CD4-positive, alpha-beta T cell (primary cell): Measurements from ENCODE around the gene MYPOP. TPM values are rescaled to one million over a fixed set of nuclear protein-coding genes. Genes with fewer than 3 reads are reported as not detected.

Experiments
- ATAC-seq: fragments of 200-7000 bp; cut with Tn5 transposase; one replicate; pipeline ENCODE4 v1.10.0; 2022; ENCODE audit warnings: mild to moderate bottlenecking; ENCODE audit not compliant: poor library complexity
- CTCF ChIA-PET: fragments of 350-600 bp; sonication (Branson Sonifier 250); formaldehyde crosslinking; loops from one replicate; lab custom pipeline; 2021; ENCODE audit warnings: antibody characterized with exemption, inconsistent platforms; lab: Charles Lee
- POLR2A ChIA-PET: fragments of 350-600 bp; sonication (Branson Sonifier 250); formaldehyde crosslinking; loops from one replicate; lab custom pipeline; 2021; ENCODE audit warnings: antibody characterized with exemption, inconsistent platforms; lab: Charles Lee
- DNase-seq, 14 experiments: peaks; one replicate each; pipeline ENCODE4 v3.0.0-alpha.2; 2013 to 2020; ENCODE audit warnings: mixed read lengths in 2 of 14
- H3K27ac ChIP-seq, 2 donors: one replicate each; pipeline versions ENCODE4 v1.5.1 to v1.7.0; 2013; ENCODE audit warnings: low read length in 2 of 2, low read depth in 1 of 2, mild to moderate bottlenecking in 1 of 2
- H3K27me3 ChIP-seq, 2 experiments: 1 replicate in 1 of 2; 2 replicates in 1 of 2; pipeline versions ENCODE4 v1.6.1 to v1.7.0; 2013; ENCODE audit warnings: low read length in 2 of 2, control low read depth in 1 of 2, mild to moderate bottlenecking in 1 of 2, moderate library complexity in 1 of 2; ENCODE audit not compliant: insufficient read depth in 2 of 2, control insufficient read depth in 1 of 2
- H3K36me3 ChIP-seq: one replicate; pipeline ENCODE4 v1.6.1; 2013; ENCODE audit warnings: low read length, control low read depth; ENCODE audit not compliant: insufficient read depth
- H3K4me1 ChIP-seq: one replicate; pipeline ENCODE4 v1.6.1; 2013; ENCODE audit warnings: low read length, control low read depth; ENCODE audit not compliant: insufficient read depth
- H3K4me3 ChIP-seq: one replicate; pipeline ENCODE4 v1.5.1; 2013; ENCODE audit warnings: mild to moderate bottlenecking, low read length, moderate library complexity
- H3K9me3 ChIP-seq, 2 experiments: 1 replicate in 1 of 2; 2 replicates in 1 of 2; pipeline versions ENCODE4 v1.6.1 to v1.7.0; 2013; ENCODE audit warnings: low read length in 2 of 2, mild to moderate bottlenecking in 2 of 2, control low read depth in 1 of 2, moderate library complexity in 1 of 2; ENCODE audit not compliant: control insufficient read depth in 1 of 2, insufficient read depth in 1 of 2
- H3K27ac Mint-ChIP-seq: one replicate; pipeline ENCODE4 v1.8.0; 2020; ENCODE audit warnings: mixed read lengths
- H3K27me3 Mint-ChIP-seq: one replicate; pipeline ENCODE4 v1.8.0; 2021; ENCODE audit warnings: mixed read lengths
- H3K36me3 Mint-ChIP-seq: one replicate; pipeline ENCODE4 v1.8.0; 2021; ENCODE audit warnings: low read depth, mixed read lengths
- H3K4me1 Mint-ChIP-seq: one replicate; pipeline ENCODE4 v1.8.0; 2021; ENCODE audit warnings: low read depth, mixed read lengths
- H3K4me3 Mint-ChIP-seq: one replicate; pipeline ENCODE4 v1.8.0; 2020; ENCODE audit warnings: mild to moderate bottlenecking, mixed read lengths
- H3K9me3 Mint-ChIP-seq: one replicate; pipeline ENCODE4 v1.8.0; 2020; ENCODE audit warnings: mixed read lengths
- CTCF ChIP-seq: fragments of 200-600 bp; IDR thresholded peaks from one replicate; pipeline ENCODE4 v1.8.0; 2022; ENCODE audit warnings: antibody characterized with exemption, mild to moderate bottlenecking
- intact Hi-C, 2 experiments: fragments of 100-400 bp; cut with DNase I in 1 of 2; cut with micrococcal nuclease in 1 of 2; formaldehyde crosslinking; loops; one replicate each; pipeline versions ENCODE4 v1.15.1 to v1.9.0; 2023 to 2025; cut with DNase I, micrococcal nuclease
- total RNA-seq, 174 experiments: library from RNA in 2 of 174; stranded (reverse) in 2 of 174; gene quantifications; one replicate each; pipeline ENCODE4 v1.2.3 and lab custom pipeline; 2021 to 2026

Gene MYPOP
- total RNA-seq, 2 experiments from 2014 or later: 4.1 to 4.7 TPM

- H3K27ac Mint-ChIP-seq: peak overlapping the region; percentile 53
- Histone ChIP-seq H3K4me1 (peaks cover 29% of the 10 kb centered on the region), H3K27ac (no peak overlapping the region), H3K36me3 (peaks cover 18% of the 10 kb centered on the region), H3K9me3 (peaks cover 0 to 4% of the 10 kb centered on the region in 2 experiments), H3K27me3 (peaks cover 9 to 13% of the 10 kb centered on the region in 2 experiments), H3K4me3 (no peak overlapping the region)
- H3K4me3 Mint-ChIP-seq: peak overlapping the region; percentile 63
- ChIA-PET POLR2A (interaction anchor here (0.6 kb wide), 1 partner anchor 42 kb away, joined by 3 read pairs; the partner anchor contains the start of gene MYPOP), CTCF (interaction anchor here (1.3 kb wide), 2 partner anchors 44 to 91 kb away, joined by 3 to 4 read pairs; no protein-coding TSS in a partner anchor)
- DNase-seq (no peak), ATAC-seq (no peak)
- intact Hi-C loops: loop anchor here in 1 of 2 experiments (5.0 to 10.0 kb wide), 5 partner anchors 42 to 906 kb away; partner anchors contain the start of genes CLPTM1, MYPOP, POLR1G and PPP1R13L
- peaks cover 35% of the 10 kb centered on the region for H3K36me3 Mint-ChIP-seq
- H3K9me3 Mint-ChIP-seq: no peaks in the 10 kb centered on the region
- H3K27me3 Mint-ChIP-seq: peaks cover 25% of the 10 kb centered on the region
- TF ChIP-seq CTCF: no peak
- peaks cover 35% of the 10 kb centered on the region for H3K4me1 Mint-ChIP-seq
Observed at GRCh38 chr19:45860359-45861259, 41.8 kb downstream of the MYPOP start.

- peaks cover 74% of the 10 kb centered on the region for H3K36me3 Mint-ChIP-seq
Observed at GRCh38 chr19:45854167-45854778, 48.1 kb downstream of the MYPOP start.

More at GRCh38 chr19:45854167-45854778, 48.1 kb downstream of the MYPOP start:
- H3K9me3 Mint-ChIP-seq: no peaks in the 10 kb centered on the region
- H3K4me1 Mint-ChIP-seq: peaks cover 5% of the 10 kb centered on the region
- H3K27me3 ChIP-seq: no peaks in the 10 kb centered on the region
- H3K4me1 ChIP-seq: no peaks in the 10 kb centered on the region
- ChIA-PET POLR2A (no interaction called here), CTCF (interaction anchor here (1.3 kb wide), 1 partner anchor 37 kb away, joined by 6 read pairs; no protein-coding TSS in a partner anchor)
- H3K27me3 Mint-ChIP-seq: no peaks in the 10 kb centered on the region
- H3K9me3 ChIP-seq: no peaks in the 10 kb centered on the region
- no peak overlapping the region for H3K4me3 ChIP-seq
- DNase-seq: no peak
- ATAC-seq: no peak
- H3K27ac ChIP-seq: no peak overlapping the region
- no peak overlapping the region for H3K4me3 Mint-ChIP-seq
- intact Hi-C loops: no loop called here
- peaks cover 56% of the 10 kb centered on the region for H3K36me3 ChIP-seq
- no peak for TF ChIP-seq CTCF
- no peak overlapping the region for H3K27ac Mint-ChIP-seq
